Choroid plexus epithelial cell (primary cell): Measurements from ENCODE around the gene RAB39B.

Source experiments
- DNase-seq: peaks from one replicate; pipeline ENCODE4 v3.0.0-alpha.2; 2010; ENCODE audit warnings: low read depth
- H3K4me3 ChIP-seq: 2 replicates; pipeline ENCODE4 v1.5.1; 2011; ENCODE audit warnings: low read depth, mild to moderate bottlenecking, control low read depth, low read length, moderate library complexity
- CTCF ChIP-seq: conservative IDR thresholded peaks from 2 replicates; pipeline ENCODE4 v1.5.1; 2011; ENCODE audit warnings: low read depth, mild to moderate bottlenecking, control low read depth, inconsistent platforms, low read length, moderate library complexity

Gene RAB39B

DNA sequence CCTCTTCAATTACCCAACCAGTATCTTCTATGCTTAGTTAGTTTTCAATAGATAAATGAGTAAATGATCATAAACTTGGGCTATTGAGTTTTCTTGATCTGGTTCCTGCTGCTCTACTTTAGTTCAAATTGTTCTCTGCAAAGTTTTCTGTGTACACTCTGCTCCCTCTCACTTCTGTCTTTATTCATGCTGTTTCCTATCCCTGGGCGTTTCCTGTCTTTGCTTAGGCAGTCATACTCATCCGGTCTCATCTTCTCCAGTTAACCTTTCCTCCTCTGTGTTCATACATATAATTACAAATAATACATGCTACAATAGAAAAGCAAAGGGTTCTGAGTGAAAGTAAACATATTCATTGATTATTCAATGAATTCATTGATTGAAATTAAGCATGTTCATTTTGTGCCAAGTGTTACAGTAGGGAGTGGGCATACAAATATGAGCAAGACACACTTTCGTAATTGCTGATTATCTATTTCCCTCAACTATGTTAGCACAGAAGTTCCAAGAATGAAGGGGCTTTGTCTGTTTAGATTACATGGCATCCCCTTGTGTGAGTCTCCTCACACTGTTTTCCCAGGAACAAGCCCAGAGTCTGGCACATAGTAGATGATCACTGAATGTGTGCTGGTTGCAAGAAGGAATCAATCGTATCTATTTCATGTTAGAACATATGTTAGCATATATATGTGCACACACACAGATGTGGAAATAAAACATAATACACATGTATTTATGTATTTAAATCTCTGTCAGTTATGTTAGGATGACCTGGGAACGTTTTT is 1.1 kb downstream of the RAB39B start:
- DNase-seq = no peak
- no peak overlapping the region for H3K4me3 ChIP-seq

DNA sequence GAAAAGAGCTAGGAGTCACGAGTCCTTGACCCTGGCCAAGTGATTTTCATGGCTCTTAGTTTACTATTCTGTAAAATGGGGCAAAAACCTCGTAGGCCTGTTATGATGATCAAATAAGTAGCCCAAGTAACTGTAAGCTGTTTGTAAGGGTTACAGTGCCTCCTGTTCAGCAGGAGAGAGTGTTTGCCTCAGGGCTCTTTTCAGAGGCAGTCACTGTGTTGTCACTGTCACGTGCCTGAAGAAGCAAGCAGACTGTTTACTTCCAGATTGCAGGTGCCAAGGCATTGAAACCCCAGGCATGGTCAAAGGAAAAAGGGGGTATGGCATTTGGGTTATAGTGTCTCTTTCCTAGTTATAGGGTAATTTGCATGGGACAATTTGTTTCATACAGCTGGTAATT is 4.5 kb downstream of the RAB39B start:
- TF ChIP-seq CTCF = no peak
- H3K4me3 ChIP-seq = no peak overlapping the region
- no peak for DNase-seq

More for the DNA sequence above, 1.1 kb downstream of the RAB39B start:
- no peak for TF ChIP-seq CTCF

DNA sequence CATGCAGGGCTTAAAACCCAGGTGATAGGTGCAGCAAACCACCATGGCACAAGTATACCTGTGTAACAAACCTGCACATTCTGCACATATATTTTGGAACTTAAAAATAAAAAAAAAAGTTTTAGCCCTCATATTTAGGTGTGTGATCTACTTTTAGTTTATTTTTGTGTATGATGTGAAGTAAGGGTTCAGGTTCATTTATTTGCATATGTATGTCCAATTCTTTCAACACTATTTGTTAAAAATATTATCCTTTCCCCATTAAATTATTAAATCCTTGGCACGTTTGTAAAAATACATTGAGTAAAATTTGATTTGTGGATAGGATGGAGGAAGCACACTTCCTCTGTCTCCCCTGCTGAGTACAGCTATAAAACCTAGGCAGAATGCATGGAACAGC is 12.9 kb downstream of the RAB39B start:
- H3K4me3 ChIP-seq = no peak overlapping the region
- no peak for DNase-seq
- no peak for TF ChIP-seq CTCF

- TF ChIP-seq CTCF = no peak
- no peak overlapping the region for H3K4me3 ChIP-seq
- no peak for DNase-seq
Observed at GRCh38 chrX:155247497-155247896, 16.8 kb downstream of the RAB39B start.

DNA sequence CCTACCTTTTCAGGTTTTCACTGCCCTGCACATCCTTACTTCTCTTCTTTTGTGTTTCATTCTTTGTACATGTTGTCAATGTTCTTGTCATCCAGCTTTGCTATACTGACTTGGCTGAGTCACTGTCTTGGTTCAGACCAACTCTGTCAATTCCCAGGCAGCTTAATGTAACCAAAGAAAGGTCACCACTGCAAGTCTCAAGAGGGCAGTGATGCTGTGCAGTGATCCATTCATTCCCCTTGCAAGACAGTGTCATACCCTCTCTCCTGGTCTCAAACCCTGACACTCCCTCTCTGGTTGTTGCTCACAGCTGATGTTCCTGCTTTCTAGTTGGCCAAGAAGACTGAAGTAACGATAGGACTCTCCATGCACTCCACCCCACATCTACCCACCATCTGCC is 17.5 kb downstream of the RAB39B start:
- no peak overlapping the region for H3K4me3 ChIP-seq
- no peak for TF ChIP-seq CTCF
- no peak for DNase-seq

DNA sequence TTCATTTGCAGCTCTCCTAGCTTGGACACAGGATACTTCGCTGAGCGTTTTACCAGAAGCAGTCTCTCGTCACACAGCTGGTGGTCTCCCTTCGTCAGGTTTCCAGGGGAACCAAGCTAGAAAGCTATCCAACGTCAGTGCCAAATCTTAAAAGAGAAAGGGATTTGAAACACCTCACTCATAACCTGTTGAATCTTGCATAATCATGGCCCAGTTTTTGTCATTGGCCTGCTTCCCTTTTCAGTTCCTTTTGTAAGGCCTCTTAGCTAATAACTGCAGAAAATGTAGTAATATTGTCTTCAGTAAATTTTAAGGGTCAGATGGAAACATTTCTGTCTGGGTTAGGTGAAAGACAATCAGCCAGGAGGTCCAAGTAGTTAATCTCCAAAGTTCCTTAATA is 22.0 kb downstream of the RAB39B start:
- no peak for DNase-seq
- no peak for TF ChIP-seq CTCF
- H3K4me3 ChIP-seq = no peak overlapping the region

DNA sequence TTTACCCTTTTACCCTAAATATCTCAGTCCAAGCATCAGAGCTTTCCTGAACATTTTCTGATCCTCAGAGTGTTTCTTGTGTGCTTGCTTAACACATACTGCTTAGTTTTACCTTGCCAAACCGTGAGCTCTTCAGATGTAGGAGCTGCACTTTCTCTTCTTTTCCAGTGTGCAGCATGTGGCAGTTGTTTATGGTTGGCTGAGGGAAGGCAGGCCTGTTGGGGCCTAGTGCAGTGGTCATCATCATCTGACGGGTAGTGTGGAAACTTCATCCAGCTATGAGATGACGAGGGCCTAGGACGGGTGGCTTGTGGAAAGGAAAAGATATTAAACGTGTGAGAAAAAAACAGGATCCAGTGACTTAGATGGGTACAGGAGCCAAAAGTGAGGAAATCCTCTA is 26.6 kb downstream of the RAB39B start:
- H3K4me3 ChIP-seq = no peak overlapping the region
- no peak for TF ChIP-seq CTCF
- no peak for DNase-seq
